Measurements from ENCODE around the gene TET1. TPM values are rescaled to one million over a fixed set of nuclear protein-coding genes. Genes with fewer than 3 reads are reported as not detected.

The TET1 gene
- total RNA-seq, 4 donors from 2014 or later = 7.5 to 12.9 (median 10.9) TPM

GRCh38 chr10:68742397-68742796 is 182.3 kb downstream of the TET1 start:
- Histone ChIP-seq H3K27ac (no peak overlapping the region), H3K4me1 (no peaks in the 10 kb centered on the region), H3K36me3 (peaks cover 2 to 99% (median 12%) of the 10 kb centered on the region in 3 donors), H3K27me3 (no peaks in the 10 kb centered on the region), H3K9me3 (no peaks in the 10 kb centered on the region), H3K4me3 (no peak overlapping the region)
- DNase-seq (ENCODE audit: low spot score in 2 of 2) = no peak
- 80 to 85% methylated on average over 6 of the region's 6 CpGs for WGBS, 2 donors
- TF ChIP-seq POLR2A (IDR thresholded peaks at IDR 0.05) = no peak
- no peak for TF ChIP-seq CTCF (IDR thresholded peaks at IDR 0.05)
- TF ChIP-seq EP300 (IDR thresholded peaks at IDR 0.05) = no peak

Small RNA genes within 50 kb of the gene (small RNA-seq; reads per million reads assigned to genes)
- gene RF00019 = not detected

Other genes with a start within 250 kb of the TET1 start
- 10 to 100 TPM; 31.8 to 66.4 (median 60.1) TPM for gene HNRNPH3, start 228.3 kb upstream of the TET1 start, total RNA-seq
- 10 to 100 TPM in 1 of 4 donors, 1 to 10 TPM in 3; 4.4 to 10.2 (median 4.8) TPM for gene PBLD, start 227.4 kb upstream of the TET1 start, total RNA-seq
- 10 to 100 TPM; 31.4 to 41.2 (median 31.7) TPM for gene RUFY2, start 153.1 kb upstream of the TET1 start, total RNA-seq
- 10 to 100 TPM in 1 of 4 donors, 1 to 10 TPM in 3; 1.3 to 11.9 (median 6.0) TPM for gene DNA2, start 88.4 kb upstream of the TET1 start, total RNA-seq
- gene SLC25A16, start 32.8 kb upstream of the TET1 start, total RNA-seq = 10 to 100 TPM in 3 of 4 donors, 1 to 10 TPM in 1; 8.6 to 15.9 (median 12.9) TPM
- 10 to 100 TPM; 45.4 to 88.5 (median 53.5) TPM for gene CCAR1, start 160.9 kb downstream of the TET1 start, total RNA-seq